Measurements from ENCODE around the gene CHST13. TPM values are rescaled to one million over a fixed set of nuclear protein-coding genes. Genes with fewer than 3 reads are reported as not detected.

CHST13 gene
- total RNA-seq, 1 experiment from 2014 or later = 0.91 TPM

DNA sequence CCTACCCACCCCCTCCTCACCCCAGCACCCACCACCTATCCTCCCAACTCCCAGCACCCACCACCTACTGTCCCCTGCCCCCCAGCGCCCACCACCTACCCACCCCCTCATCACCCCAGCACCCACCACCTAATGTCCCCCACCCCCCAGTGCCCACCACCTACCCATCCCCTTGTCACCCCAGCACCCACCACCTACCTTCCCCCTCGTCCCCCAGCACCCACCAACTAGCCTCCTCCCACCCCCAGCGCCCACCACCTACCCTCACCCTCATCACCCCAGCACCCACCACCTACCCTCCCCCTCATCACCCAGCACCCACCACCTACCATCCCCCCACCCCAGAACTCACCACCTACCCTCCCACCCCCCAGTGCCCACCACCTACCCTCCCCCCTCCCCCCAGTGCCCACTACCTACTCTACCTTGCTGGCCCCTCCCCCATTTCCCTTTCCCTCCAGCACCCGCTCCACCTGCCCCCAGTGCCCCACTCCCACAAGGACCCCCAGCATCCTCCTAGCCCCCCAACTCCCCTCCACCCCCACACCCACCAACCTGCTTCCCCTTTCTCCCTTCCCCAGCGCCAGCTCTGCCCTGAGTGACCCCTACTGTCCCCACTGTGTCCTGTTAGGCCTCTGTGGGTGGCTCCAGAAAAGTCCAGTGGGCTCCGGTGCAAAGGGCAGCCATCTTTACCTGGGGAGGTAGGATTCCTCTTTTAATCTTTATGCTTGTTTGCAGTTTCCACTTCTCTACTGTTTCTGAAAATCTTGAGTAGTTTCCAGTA, 7.6 kb upstream of the CHST13 start:
- no peaks in the 10 kb centered on the region for H3K27me3 ChIP-seq (ENCODE audit: insufficient read depth, low read length)
- H3K9me3 ChIP-seq (ENCODE audit: control insufficient read depth in 1 of 2, insufficient read depth in 1 of 2, low read depth in 1 of 2, low read length in 2 of 2) = no peaks in the 10 kb centered on the region
- ATAC-seq (no peak), DNase-seq (ENCODE audit: low read depth, low spot score) (no peak)
- no peak overlapping the region for H2AFZ ChIP-seq (ENCODE audit: low read depth, low read length, poor library complexity, severe bottlenecking)
- H3K4me2 ChIP-seq (ENCODE audit: low read length) = no peak overlapping the region
- no peaks in the 10 kb centered on the region for H3K79me2 ChIP-seq (ENCODE audit: insufficient read depth, low read length)
- H3K27ac ChIP-seq (ENCODE audit: low read depth, low read length) = no peak overlapping the region
- H4K20me1 ChIP-seq (ENCODE audit: insufficient read depth) = no peaks in the 10 kb centered on the region
- intact Hi-C loops (cut with micrococcal nuclease) = no loop called here
- no peak overlapping the region for H3K9ac ChIP-seq (ENCODE audit: low read length)
- BruUV-seq (replicated peaks) = no TSS peak
- no peaks in the 10 kb centered on the region for H3K9me2 ChIP-seq (ENCODE audit: insufficient read depth)
- no peaks in the 10 kb centered on the region for H3K36me3 ChIP-seq (ENCODE audit: control insufficient read depth in 1 of 2, insufficient read depth in 2 of 2, low read length in 2 of 2)
- no peak for TF ChIP-seq SIN3A (IDR thresholded peaks at IDR 0.05; ENCODE audit: low read depth)
- no peak overlapping the region for H3K4me3 ChIP-seq (replicated peaks in 1 of 2; ENCODE audit: low read depth in 1 of 2, low read length in 2 of 2)
- H3K4me1 ChIP-seq (ENCODE audit: control insufficient read depth in 1 of 2, insufficient read depth in 2 of 2, low read length in 2 of 2) = no peaks in the 10 kb centered on the region; a peak in 1 of 4 replicates
- CTCF ChIA-PET = no interaction called here
- RAD21 ChIA-PET (ENCODE audit: low non-redundant PET in 1 of 2, low total read pairs in 2 of 2, uncharacterized antibody in 2 of 2, unreplicated experiment in 2 of 2) = no interaction called here
- POLR2A ChIA-PET = no interaction called here

DNA sequence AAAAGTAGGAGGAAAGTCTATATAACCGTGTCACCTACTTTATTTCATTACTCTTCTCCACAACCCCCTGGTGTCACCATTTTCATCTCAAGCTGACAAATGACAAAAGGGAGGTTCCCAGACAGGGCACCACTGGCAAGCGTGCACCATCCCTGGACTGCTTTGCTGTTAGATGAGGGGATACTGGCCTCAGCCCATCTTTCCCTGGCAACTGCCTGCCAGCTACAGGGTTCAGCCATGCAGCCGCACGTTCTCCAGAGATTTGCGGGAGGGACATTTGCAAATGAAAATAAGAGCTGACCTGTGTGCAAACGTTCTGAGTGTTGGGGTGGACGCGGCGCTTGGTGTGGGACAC, 7.0 kb upstream of the CHST13 start:
- H3K9me3 ChIP-seq (ENCODE audit: control insufficient read depth in 1 of 2, insufficient read depth in 1 of 2, low read depth in 1 of 2, low read length in 2 of 2) = no peaks in the 10 kb centered on the region
- H3K27me3 ChIP-seq (ENCODE audit: insufficient read depth, low read length) = no peaks in the 10 kb centered on the region
- H3K9me2 ChIP-seq (ENCODE audit: insufficient read depth) = no peaks in the 10 kb centered on the region
- BruUV-seq (replicated peaks) = no TSS peak
- H4K20me1 ChIP-seq (ENCODE audit: insufficient read depth) = no peaks in the 10 kb centered on the region
- no peak overlapping the region for H3K4me3 ChIP-seq (replicated peaks in 1 of 2; ENCODE audit: low read depth in 1 of 2, low read length in 2 of 2)
- ATAC-seq (no peak), DNase-seq (ENCODE audit: low read depth, low spot score) (no peak)
- no peak overlapping the region for H3K4me2 ChIP-seq (ENCODE audit: low read length)
- H2AFZ ChIP-seq (ENCODE audit: low read depth, low read length, poor library complexity, severe bottlenecking) = no peak overlapping the region
- TF ChIP-seq EGR1 (IDR thresholded peaks at IDR 0.05; ENCODE audit: low read depth) = no peak
- TF ChIP-seq ZFX (IDR thresholded peaks at IDR 0.05) = no peak
- TF ChIP-seq FOSL1 (IDR thresholded peaks at IDR 0.05; ENCODE audit: low read depth) = no peak
- TF ChIP-seq JUND (IDR thresholded peaks at IDR 0.05) = no peak
- no peak for TF ChIP-seq YY1 (IDR thresholded peaks at IDR 0.05; ENCODE audit: extremely low read depth, insufficient replicate concordance, low read depth, low read length)
- TF ChIP-seq ELF1 (IDR thresholded peaks at IDR 0.05; ENCODE audit: borderline replicate concordance, low read depth) = no peak
- TF ChIP-seq, protein P1, sequence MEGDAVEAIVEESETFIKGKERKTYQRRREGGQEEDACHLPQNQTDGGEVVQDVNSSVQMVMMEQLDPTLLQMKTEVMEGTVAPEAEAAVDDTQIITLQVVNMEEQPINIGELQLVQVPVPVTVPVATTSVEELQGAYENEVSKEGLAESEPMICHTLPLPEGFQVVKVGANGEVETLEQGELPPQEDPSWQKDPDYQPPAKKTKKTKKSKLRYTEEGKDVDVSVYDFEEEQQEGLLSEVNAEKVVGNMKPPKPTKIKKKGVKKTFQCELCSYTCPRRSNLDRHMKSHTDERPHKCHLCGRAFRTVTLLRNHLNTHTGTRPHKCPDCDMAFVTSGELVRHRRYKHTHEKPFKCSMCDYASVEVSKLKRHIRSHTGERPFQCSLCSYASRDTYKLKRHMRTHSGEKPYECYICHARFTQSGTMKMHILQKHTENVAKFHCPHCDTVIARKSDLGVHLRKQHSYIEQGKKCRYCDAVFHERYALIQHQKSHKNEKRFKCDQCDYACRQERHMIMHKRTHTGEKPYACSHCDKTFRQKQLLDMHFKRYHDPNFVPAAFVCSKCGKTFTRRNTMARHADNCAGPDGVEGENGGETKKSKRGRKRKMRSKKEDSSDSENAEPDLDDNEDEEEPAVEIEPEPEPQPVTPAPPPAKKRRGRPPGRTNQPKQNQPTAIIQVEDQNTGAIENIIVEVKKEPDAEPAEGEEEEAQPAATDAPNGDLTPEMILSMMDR (IDR thresholded peaks at IDR 0.05 in 2 of 3, conservative IDR thresholded peaks at IDR 0.05 in 1 of 3; ENCODE audit: borderline replicate concordance in 1 of 3, insufficient read depth in 1 of 3, low read depth in 2 of 3, low read length in 2 of 3) = no peak
- TF ChIP-seq EZH2 (IDR thresholded peaks at IDR 0.05) = no peak
- TF ChIP-seq, protein P2, sequence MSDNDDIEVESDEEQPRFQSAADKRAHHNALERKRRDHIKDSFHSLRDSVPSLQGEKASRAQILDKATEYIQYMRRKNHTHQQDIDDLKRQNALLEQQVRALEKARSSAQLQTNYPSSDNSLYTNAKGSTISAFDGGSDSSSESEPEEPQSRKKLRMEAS (IDR thresholded peaks at IDR 0.05) = no peak
- TF ChIP-seq EZH2phosphoT487 (IDR thresholded peaks at IDR 0.05; ENCODE audit: borderline replicate concordance) = no peak
- no peak for TF ChIP-seq CEBPB (IDR thresholded peaks at IDR 0.05; ENCODE audit: low read depth)
- H3K36me3 ChIP-seq (ENCODE audit: control insufficient read depth in 1 of 2, insufficient read depth in 2 of 2, low read length in 2 of 2) = no peaks in the 10 kb centered on the region
- H3K79me2 ChIP-seq (ENCODE audit: insufficient read depth, low read length) = no peaks in the 10 kb centered on the region
- RAD21 ChIA-PET (ENCODE audit: low non-redundant PET in 1 of 2, low total read pairs in 2 of 2, uncharacterized antibody in 2 of 2, unreplicated experiment in 2 of 2) = no interaction called here
- no peak overlapping the region for H3K9ac ChIP-seq (ENCODE audit: low read length)
- POLR2A ChIA-PET = no interaction called here
- H3K27ac ChIP-seq (ENCODE audit: low read depth, low read length) = no peak overlapping the region
- H3K4me1 ChIP-seq (ENCODE audit: control insufficient read depth in 1 of 2, insufficient read depth in 2 of 2, low read length in 2 of 2) = no peaks in the 10 kb centered on the region; a peak in 1 of 4 replicates
- intact Hi-C loops (cut with micrococcal nuclease) = no loop called here
- CTCF ChIA-PET = no interaction called here

All from HCT116 (cell line).